OCI-LY7 (cell line): ENCODE data around the gene OR13J1. TPM values are rescaled to one million over a fixed set of nuclear protein-coding genes. Genes with fewer than 3 reads are reported as not detected.

Experiments
- BruUV-seq: library from RNA; stranded (reverse); fragments of 400-500 nt; replicated peaks from 2 replicates; lab custom pipeline; 2021; lab: Mats Ljungman, UMichigan
- CTCF ChIA-PET: fragments of 300-600 bp; sonication (Branson Sonifier 250); formaldehyde crosslinking; loops from one replicate; lab custom pipeline; 2022; ENCODE audit warnings: antibody characterized with exemption; ENCODE audit not compliant: unreplicated experiment; lab: Charles Lee
- POLR2A ChIA-PET: fragments of 300-600 bp; sonication (Branson Sonifier 250); formaldehyde crosslinking; loops from one replicate; lab custom pipeline; 2022; ENCODE audit warnings: antibody characterized with exemption; lab: Charles Lee
- DNase-seq: peaks from one replicate; pipeline ENCODE4 v3.0.0-alpha.2; 2015; ENCODE audit warnings: low spot score
- H2AFZ ChIP-seq: fragments of 200-600 bp; sonication (generic), shearing (Covaris generic); 2 replicates; pipeline ENCODE4 v1.6.1; 2014; ENCODE audit warnings: mild to moderate bottlenecking, antibody characterized with exemption, low read length, moderate library complexity
- H3K27ac ChIP-seq: fragments of 200-600 bp; sonication (generic); 2 replicates; pipeline ENCODE4 v1.5.1; 2014; ENCODE audit warnings: mixed run types, low read depth, mild to moderate bottlenecking, moderate library complexity, low read length, inconsistent platforms; ENCODE audit not compliant: poor library complexity, severe bottlenecking
- H3K36me3 ChIP-seq: fragments of 200-600 bp; sonication (generic); 2 replicates; pipeline ENCODE4 v1.6.1; 2014; ENCODE audit warnings: mild to moderate bottlenecking, antibody characterized with exemption, low read length, moderate library complexity, mixed read lengths; ENCODE audit not compliant: insufficient read depth
- H3K4me1 ChIP-seq: fragments of 200-600 bp; sonication (generic); 2 replicates; pipeline ENCODE4 v1.5.1; 2014; ENCODE audit warnings: mild to moderate bottlenecking, low read length; ENCODE audit not compliant: insufficient read depth, poor library complexity, severe bottlenecking
- H3K4me2 ChIP-seq: fragments of 200-600 bp; sonication (generic); 2 replicates; pipeline ENCODE4 v1.6.1; 2014; ENCODE audit warnings: mild to moderate bottlenecking, low read length
- H3K4me3 ChIP-seq: fragments of 200-600 bp; sonication (generic); 2 replicates; pipeline ENCODE4 v1.5.1; 2014; ENCODE audit warnings: mild to moderate bottlenecking, low read depth, low read length; ENCODE audit not compliant: poor library complexity, severe bottlenecking
- H3K79me2 ChIP-seq: fragments of 200-600 bp; sonication (generic); 2 replicates; pipeline ENCODE4 v1.6.1; 2016; ENCODE audit warnings: low read depth, mild to moderate bottlenecking, low read length, moderate library complexity, mixed read lengths; ENCODE audit not compliant: insufficient read depth
- H3K9me2 ChIP-seq: fragments of 200-600 bp; sonication (generic); 2 replicates; pipeline ENCODE4 v1.6.1; 2016; ENCODE audit warnings: mild to moderate bottlenecking, low read length, mixed read lengths; ENCODE audit not compliant: insufficient read depth
- H3K9me3 ChIP-seq: fragments of 200-600 bp; sonication (generic); 2 replicates; pipeline ENCODE4 v1.6.1; 2014; ENCODE audit warnings: mild to moderate bottlenecking, mixed run types, low read length, mixed read lengths
- H4K20me1 ChIP-seq: fragments of 200-600 bp; sonication (generic); 2 replicates; pipeline ENCODE4 v1.6.1; 2014; ENCODE audit warnings: mild to moderate bottlenecking, antibody characterized with exemption, low read length, moderate library complexity, mixed read lengths; ENCODE audit not compliant: insufficient read depth
- CTCF ChIP-seq: fragments of 200-600 bp; sonication (generic); conservative IDR thresholded peaks from 2 replicates; pipeline ENCODE4 v1.5.1; 2014; ENCODE audit warnings: mild to moderate bottlenecking, antibody characterized with exemption, low read length, moderate library complexity, mixed read lengths
- EZH2phosphoT487 ChIP-seq: fragments of 200-600 bp; sonication (generic); IDR thresholded peaks from 2 replicates; pipeline ENCODE4 v1.6.1; 2018; ENCODE audit warnings: low read depth, borderline replicate concordance, mild to moderate bottlenecking, mixed run types, antibody characterized with exemption, low read length, moderate library complexity, mixed read lengths
- intact Hi-C: fragments of 100-400 bp; cut with micrococcal nuclease; formaldehyde crosslinking; loops from one replicate; pipeline ENCODE4 v1.10.0; 2022; ENCODE audit not compliant: unreplicated experiment
- total RNA-seq, 2 experiments: library from RNA; depleted of rRNA in 1 of 2; stranded (reverse); fragments of >200 nt in 1 of 2; shearing (Covaris generic) in 1 of 2; gene quantifications; 2 replicates each; pipeline ENCODE4 v1.2.3, GENCODE V29; 2014 to 2022

OR13J1 gene
- total RNA-seq, 2 experiments from 2014 or later, result not detected

GRCh38 chr9:35842795-35843194, 27.4 kb downstream of the OR13J1 start:
- ChIA-PET POLR2A (interaction anchor here (1.1 kb wide), 1 partner anchor 9 kb away, joined by 5 read pairs; no protein-coding TSS in a partner anchor), CTCF (no interaction called here)
- H3K9me3 ChIP-seq, result no peaks in the 10 kb centered on the region
- H3K27ac ChIP-seq, result no peak overlapping the region
- H3K4me2 ChIP-seq, result no peak overlapping the region
- no peaks in the 10 kb centered on the region for H3K9me2 ChIP-seq
- DNase-seq, result no peak
- TF ChIP-seq EZH2phosphoT487 (no peak), CTCF (no peak)
- no peaks in the 10 kb centered on the region for H3K79me2 ChIP-seq
- intact Hi-C loops, result no loop called here
- no peaks in the 10 kb centered on the region for H3K36me3 ChIP-seq
- peaks cover 32% of the 10 kb centered on the region for H3K4me1 ChIP-seq
- H4K20me1 ChIP-seq, result no peaks in the 10 kb centered on the region
- BruUV-seq, result no TSS peak
- H3K4me3 ChIP-seq, result no peak overlapping the region
- no peak overlapping the region for H2AFZ ChIP-seq

GRCh38 chr9:35842020-35842745, 28.0 kb downstream of the OR13J1 start:
- Histone ChIP-seq H3K9me3 (no peaks in the 10 kb centered on the region), H3K4me1 (peaks cover 26% of the 10 kb centered on the region), H3K9me2 (no peaks in the 10 kb centered on the region), H3K27ac (no peak overlapping the region), H2AFZ (no peak overlapping the region), H4K20me1 (no peaks in the 10 kb centered on the region), H3K4me3 (no peak overlapping the region), H3K36me3 (no peaks in the 10 kb centered on the region), H3K79me2 (no peaks in the 10 kb centered on the region), H3K4me2 (no peak overlapping the region)
- BruUV-seq, result no TSS peak
- intact Hi-C loops, result no loop called here
- ChIA-PET CTCF (no interaction called here), POLR2A (interaction anchor here (1.1 kb wide), 1 partner anchor 8 kb away, joined by 5 read pairs; no protein-coding TSS in a partner anchor)
- TF ChIP-seq EZH2phosphoT487 (no peak), CTCF (no peak)
- DNase-seq, result no peak

- TF ChIP-seq CTCF (no peak), EZH2phosphoT487 (no peak)
- H3K36me3 ChIP-seq, result no peaks in the 10 kb centered on the region
- no peak overlapping the region for H3K4me3 ChIP-seq
- peaks cover 25% of the 10 kb centered on the region for H3K4me1 ChIP-seq
- H2AFZ ChIP-seq, result no peak overlapping the region
- no peaks in the 10 kb centered on the region for H3K79me2 ChIP-seq
- ChIA-PET POLR2A (no interaction called here), CTCF (no interaction called here)
- no peak overlapping the region for H3K4me2 ChIP-seq
- no peaks in the 10 kb centered on the region for H3K9me3 ChIP-seq
- no peak overlapping the region for H3K27ac ChIP-seq
- no peaks in the 10 kb centered on the region for H3K9me2 ChIP-seq
- no peaks in the 10 kb centered on the region for H4K20me1 ChIP-seq
- no peak for DNase-seq
- intact Hi-C loops, result no loop called here
- no TSS peak for BruUV-seq
Measured at GRCh38 chr9:35841645-35841900, 28.6 kb downstream of the OR13J1 start.
